NT2/D1 (cell line): ENCODE measurements around the gene SRGAP3.

Source experiments
- DNase-seq: peaks from one replicate; pipeline ENCODE4 v3.0.0-alpha.2; 2011; ENCODE audit warnings: low read depth, low spot score
- H3K27me3 ChIP-seq: 2 replicates; pipeline ENCODE4 v1.6.0; 2011; ENCODE audit warnings: mild to moderate bottlenecking; ENCODE audit not compliant: insufficient read length, insufficient read depth
- H3K36me3 ChIP-seq: 2 replicates; pipeline ENCODE4 v1.6.1; 2011; ENCODE audit warnings: mild to moderate bottlenecking, low read length, mixed read lengths; ENCODE audit not compliant: insufficient read depth, insufficient read length
- H3K4me1 ChIP-seq: 2 replicates; pipeline ENCODE4 v1.5.1; 2011; ENCODE audit not compliant: insufficient read depth, insufficient read length
- H3K4me3 ChIP-seq: 2 replicates; pipeline ENCODE4 v1.5.1; 2011; ENCODE audit warnings: low read depth; ENCODE audit not compliant: insufficient read length
- H3K9ac ChIP-seq: 2 replicates; pipeline ENCODE4 v1.6.0; 2011; ENCODE audit warnings: low read depth; ENCODE audit not compliant: insufficient read length
- H3K9me3 ChIP-seq: 2 replicates; pipeline ENCODE4 v1.5.1; 2011; ENCODE audit warnings: mild to moderate bottlenecking, low read length; ENCODE audit not compliant: insufficient read depth
- SUZ12 ChIP-seq: IDR thresholded peaks from 2 replicates; pipeline ENCODE4 v1.6.1; 2011; ENCODE audit not compliant: insufficient read length, insufficient read depth; ENCODE audit errors: extremely low read depth
- YY1 ChIP-seq: IDR thresholded peaks from 2 replicates; pipeline ENCODE4 v1.6.1; 2011; ENCODE audit not compliant: insufficient read length, insufficient read depth
- ZNF274 ChIP-seq: IDR thresholded peaks from 2 replicates; pipeline ENCODE4 v1.6.1; 2011; ENCODE audit warnings: mild to moderate bottlenecking, low read depth, low read length

Gene SRGAP3

GRCh38 chr3:9225268-9225667 lies 24.2 kb downstream of the SRGAP3 start:
- H3K4me1 ChIP-seq: peaks cover 4% of the 10 kb centered on the region

GRCh38 chr3:9224490-9224889 lies 25.0 kb downstream of the SRGAP3 start:
- Histone ChIP-seq H3K9ac (no peak overlapping the region), H3K9me3 (no peaks in the 10 kb centered on the region), H3K4me3 (no peak overlapping the region), H3K36me3 (no peaks in the 10 kb centered on the region), H3K4me1 (peaks cover 4% of the 10 kb centered on the region), H3K27me3 (no peaks in the 10 kb centered on the region)
- no peak for DNase-seq
- TF ChIP-seq SUZ12 (no peak), ZNF274 (no peak), YY1 (no peak)

More at GRCh38 chr3:9225268-9225667, 24.2 kb downstream of the SRGAP3 start:
- Histone ChIP-seq H3K9ac (no peak overlapping the region), H3K36me3 (no peaks in the 10 kb centered on the region), H3K4me3 (no peak overlapping the region), H3K27me3 (no peaks in the 10 kb centered on the region), H3K9me3 (no peaks in the 10 kb centered on the region)
- TF ChIP-seq SUZ12 (no peak), ZNF274 (no peak), YY1 (no peak)
- no peak for DNase-seq

- no peak for TF ChIP-seq ZNF274
- no peak for TF ChIP-seq YY1
- no peak for TF ChIP-seq SUZ12
- Histone ChIP-seq H3K4me3 (no peak overlapping the region), H3K9ac (no peak overlapping the region), H3K36me3 (no peaks in the 10 kb centered on the region), H3K4me1 (peaks cover 4% of the 10 kb centered on the region), H3K27me3 (no peaks in the 10 kb centered on the region), H3K9me3 (no peaks in the 10 kb centered on the region)
- no peak for DNase-seq
Observed at GRCh38 chr3:9223672-9224071, 25.8 kb downstream of the SRGAP3 start.

DNA sequence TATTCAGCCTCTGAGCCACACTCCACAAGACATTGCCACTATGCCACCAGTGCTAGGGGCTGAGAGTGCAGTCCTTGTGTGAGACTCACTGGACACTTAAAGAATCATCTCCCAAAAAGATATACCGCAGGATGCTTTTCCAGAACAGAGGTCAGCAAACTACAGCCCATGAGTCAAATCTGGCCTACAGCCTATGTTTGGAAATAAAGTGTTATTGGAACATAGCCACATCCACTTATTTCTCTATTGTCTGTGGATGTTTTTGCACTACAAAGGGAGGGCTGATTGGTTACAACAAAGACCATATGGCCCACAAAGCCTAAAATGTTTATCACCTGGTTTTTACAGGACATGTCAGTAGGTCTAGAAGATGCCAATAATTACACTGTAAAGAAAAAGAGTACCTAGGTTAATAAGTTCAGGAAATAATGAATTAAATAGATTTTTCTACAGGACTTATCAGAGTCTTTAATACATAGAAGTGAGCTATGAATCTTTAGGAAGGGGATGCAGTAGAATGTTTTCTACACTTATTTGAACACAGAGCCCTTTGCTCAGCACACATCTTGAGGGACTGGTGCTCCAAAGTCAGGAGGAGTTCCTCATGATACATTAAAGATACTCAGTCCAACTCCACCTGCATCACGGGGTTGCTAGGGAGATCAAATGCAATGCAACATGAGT lies 26.3 kb downstream of the SRGAP3 start:
- no peak overlapping the region for H3K4me3 ChIP-seq
- DNase-seq: no peak

DNA sequence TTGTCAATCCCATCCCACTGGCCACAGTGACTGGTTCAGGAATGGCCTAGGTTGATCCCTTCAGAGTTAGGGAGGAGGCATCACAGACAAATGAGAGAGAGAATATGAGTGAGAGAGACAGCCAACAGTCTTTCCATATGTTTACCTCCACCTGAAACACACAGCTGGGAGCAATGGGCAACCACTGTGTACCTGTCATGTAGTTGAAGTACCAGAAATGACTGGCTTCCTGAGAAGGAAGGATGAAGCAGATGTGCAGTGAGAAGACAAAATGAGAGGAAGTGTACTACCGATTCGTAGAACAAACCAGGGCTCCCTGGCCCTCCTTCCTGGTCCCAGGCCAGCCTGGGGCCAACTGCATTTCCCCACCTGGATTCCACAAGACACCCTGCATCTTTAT lies 27.4 kb downstream of the SRGAP3 start:
- no peak for DNase-seq
- Histone ChIP-seq H3K4me3 (no peak overlapping the region), H3K36me3 (no peaks in the 10 kb centered on the region), H3K9ac (no peak overlapping the region), H3K9me3 (no peaks in the 10 kb centered on the region), H3K4me1 (peaks cover 4% of the 10 kb centered on the region), H3K27me3 (no peaks in the 10 kb centered on the region)
- TF ChIP-seq SUZ12: no peak
- no peak for TF ChIP-seq ZNF274
- TF ChIP-seq YY1: no peak

More for the DNA sequence above, 26.3 kb downstream of the SRGAP3 start:
- Histone ChIP-seq H3K9ac (no peak overlapping the region), H3K36me3 (no peaks in the 10 kb centered on the region), H3K4me1 (peaks cover 4% of the 10 kb centered on the region), H3K27me3 (no peaks in the 10 kb centered on the region), H3K9me3 (no peaks in the 10 kb centered on the region)
- no peak for TF ChIP-seq YY1
- no peak for TF ChIP-seq ZNF274
- TF ChIP-seq SUZ12: no peak

GRCh38 chr3:9218514-9218846 lies 31.0 kb downstream of the SRGAP3 start:
- Histone ChIP-seq H3K9me3 (no peaks in the 10 kb centered on the region), H3K27me3 (no peaks in the 10 kb centered on the region), H3K36me3 (no peaks in the 10 kb centered on the region), H3K4me1 (peaks cover 2% of the 10 kb centered on the region), H3K4me3 (no peak overlapping the region), H3K9ac (no peak overlapping the region)
- TF ChIP-seq YY1 (no peak), ZNF274 (no peak)
- no peak for DNase-seq

DNA sequence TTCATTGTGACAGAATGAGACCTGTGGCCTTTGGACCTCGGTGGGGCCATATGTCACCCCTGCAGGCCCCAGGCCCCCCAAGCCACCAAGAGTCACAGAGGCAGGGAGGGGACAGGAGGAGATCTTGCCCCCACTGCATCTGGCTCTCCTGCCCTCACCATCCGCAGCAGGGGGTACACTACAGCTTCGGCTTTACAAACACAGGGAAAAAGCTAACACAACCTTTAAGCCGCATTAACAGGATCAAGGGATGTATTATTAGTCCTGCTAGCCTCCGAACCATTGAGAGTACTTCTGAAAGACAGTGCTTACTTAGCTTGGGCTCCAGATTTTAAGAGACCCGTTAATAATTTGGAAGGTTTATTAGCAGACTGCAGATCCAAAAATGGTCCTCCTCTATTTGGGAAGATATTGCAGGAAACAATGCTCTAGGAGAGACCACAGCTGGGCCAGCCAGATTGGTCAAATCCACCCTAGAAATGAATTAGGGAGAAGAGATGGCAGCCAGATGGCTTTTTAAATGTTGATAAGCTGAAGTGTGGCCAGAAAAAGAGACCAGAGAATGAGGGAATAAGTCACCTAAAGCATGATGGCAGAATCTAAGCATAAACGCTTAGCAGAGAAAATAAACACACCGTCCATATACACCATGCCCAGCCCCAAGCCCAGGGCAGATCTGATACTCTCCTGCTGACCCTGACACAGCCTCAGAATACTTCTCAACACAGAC lies 31.5 kb downstream of the SRGAP3 start:
- Histone ChIP-seq H3K36me3 (no peaks in the 10 kb centered on the region), H3K4me3 (no peak overlapping the region), H3K4me1 (peaks cover 2% of the 10 kb centered on the region), H3K9me3 (no peaks in the 10 kb centered on the region), H3K27me3 (no peaks in the 10 kb centered on the region), H3K9ac (no peak overlapping the region)
- DNase-seq: no peak
- TF ChIP-seq YY1 (no peak), ZNF274 (no peak), SUZ12 (no peak)
